GM23338 (cell line): ENCODE measurements around the gene AADAT.

Source experiments
- CREB1 ChIP-seq: fragments of 250-450 bp; sonication (Bioruptor Pico); IDR thresholded peaks from 2 replicates; pipeline ENCODE4 v1.5.0; 2020; ENCODE audit warnings: low read depth, mild to moderate bottlenecking, moderate library complexity
- CTCF ChIP-seq, 2 experiments: fragments of 200-600 bp in 1 of 2; sonication (generic) in 1 of 2; conservative IDR thresholded peaks; 2 replicates each; pipeline versions ENCODE4 v1.5.1 to v1.6.1; 2016 to 2017; ENCODE audit warnings: antibody characterized with exemption in 2 of 2, low read depth in 2 of 2, mild to moderate bottlenecking in 2 of 2, moderate library complexity in 1 of 2
- ETS1 ChIP-seq: IDR thresholded peaks from 2 replicates; pipeline ENCODE4 v1.6.1; 2016; ENCODE audit warnings: antibody characterized with exemption
- EZH2 ChIP-seq: fragments of 200-600 bp; sonication (generic); IDR thresholded peaks from one replicate; pipeline ENCODE4 v1.8.0; 2017; ENCODE audit warnings: antibody characterized with exemption, mild to moderate bottlenecking, low read depth; ENCODE audit not compliant: unreplicated experiment
- EZH2phosphoT487 ChIP-seq: fragments of 200-600 bp; sonication (generic); IDR thresholded peaks from one replicate; pipeline ENCODE4 v1.8.1; 2018; ENCODE audit warnings: antibody characterized with exemption; ENCODE audit not compliant: unreplicated experiment
- POLR2AphosphoS5 ChIP-seq: IDR thresholded peaks from 2 replicates; pipeline ENCODE4 v1.6.1; 2016; ENCODE audit warnings: antibody characterized with exemption, low read depth
- REST ChIP-seq: IDR thresholded peaks from one replicate; pipeline ENCODE4 v1.6.1; 2018; ENCODE audit warnings: antibody characterized with exemption; ENCODE audit not compliant: unreplicated experiment
- ZNF114 ChIP-seq: fragments of 250-450 bp; sonication (Bioruptor Pico); IDR thresholded peaks from 2 replicates; pipeline ENCODE4 v1.5.0; 2020; ENCODE audit warnings: mild to moderate bottlenecking, moderate library complexity

- TF ChIP-seq CTCF (conservative IDR thresholded peaks at IDR 0.05; ENCODE audit: low read depth in 2 of 2): no peak
- TF ChIP-seq EZH2phosphoT487: no peak
- TF ChIP-seq POLR2AphosphoS5: no peak
- TF ChIP-seq EZH2: no peak
- no peak for TF ChIP-seq REST
- no peak for TF ChIP-seq ZNF114 (CRISPR knock-in tag)
- no peak for TF ChIP-seq CREB1 (CRISPR knock-in tag)
- no peak for TF ChIP-seq ETS1
These were observed 48.2 kb upstream of the AADAT start for GRCh38 chr4:170137927-170138326.
